ENCODE measurements around the gene KCNE1. TPM values are rescaled to one million over a fixed set of nuclear protein-coding genes. Genes with fewer than 3 reads are reported as not detected.

KCNE1 gene
- polyA plus RNA-seq, 3 donors, result 0.64 to 0.92 (median 0.76) TPM

- DNase-seq (ENCODE audit: extremely low read depth in 1 of 11, low read depth in 9 of 11, low spot score in 4 of 11), result no peak
Measured at GRCh38 chr21:34543017-34543416, 31.0 kb upstream of the KCNE1 start.

DNA sequence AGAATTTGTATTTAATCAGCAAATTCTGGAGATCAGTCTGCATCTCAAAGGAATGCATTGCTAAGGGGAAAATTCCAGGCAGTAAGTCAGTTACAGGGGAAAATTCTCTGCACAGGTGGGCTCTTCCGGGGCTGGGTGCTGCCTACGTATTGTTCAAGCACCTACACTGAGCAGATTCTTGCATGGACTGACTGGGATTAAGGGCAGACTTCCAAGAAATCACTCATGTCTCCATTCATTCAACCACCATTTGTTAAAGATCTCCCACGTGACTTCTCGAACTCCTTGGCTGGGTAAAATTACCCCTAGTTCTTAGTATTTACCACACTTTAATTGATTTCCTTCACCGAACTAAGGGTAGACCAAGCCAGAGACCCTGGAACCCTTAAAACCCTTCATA is 28.2 kb upstream of the KCNE1 start:
- no peak for DNase-seq (ENCODE audit: extremely low read depth in 1 of 11, low read depth in 9 of 11, low spot score in 4 of 11)

DNA sequence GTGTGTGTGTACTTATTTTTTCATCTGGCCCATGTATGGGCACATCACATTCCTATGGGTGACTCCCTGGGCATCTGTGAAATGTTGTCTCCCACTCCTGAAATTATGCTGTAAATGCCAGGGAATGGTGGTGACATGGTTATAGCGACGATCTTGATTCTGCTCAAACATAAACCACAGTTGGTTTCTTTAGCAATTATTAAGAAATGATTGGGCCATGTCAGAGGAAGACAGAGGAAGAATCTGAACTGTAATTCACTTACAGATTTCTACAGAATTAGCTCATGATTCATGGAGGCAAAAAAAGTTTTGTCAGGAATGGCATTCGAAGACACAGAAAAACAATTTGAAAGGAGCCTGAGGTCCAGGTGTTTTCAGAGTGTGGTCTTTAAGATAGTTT is 25.8 kb upstream of the KCNE1 start:
- no peak for DNase-seq (ENCODE audit: extremely low read depth in 1 of 11, low read depth in 9 of 11, low spot score in 4 of 11)

DNA sequence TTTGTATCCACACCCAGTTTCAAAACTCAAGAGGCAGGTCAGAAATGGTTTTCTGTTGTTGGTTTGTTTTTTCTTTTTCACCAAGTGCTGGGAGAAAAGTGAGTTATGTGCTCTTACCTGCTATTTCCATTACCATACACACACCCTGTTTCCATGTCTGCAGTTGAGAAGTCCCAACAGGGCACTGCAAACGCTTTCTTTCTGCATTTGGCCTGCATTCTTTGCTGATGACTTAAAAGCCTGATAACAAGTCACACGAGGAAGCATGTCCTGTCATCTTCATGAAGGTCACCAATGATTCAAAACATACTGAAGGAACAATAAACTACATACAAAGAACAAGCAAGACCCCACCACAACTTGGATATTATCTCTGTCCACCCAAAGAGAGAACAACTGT is 24.8 kb upstream of the KCNE1 start:
- DNase-seq (ENCODE audit: extremely low read depth in 1 of 11, low read depth in 9 of 11, low spot score in 4 of 11), result no peak

DNA sequence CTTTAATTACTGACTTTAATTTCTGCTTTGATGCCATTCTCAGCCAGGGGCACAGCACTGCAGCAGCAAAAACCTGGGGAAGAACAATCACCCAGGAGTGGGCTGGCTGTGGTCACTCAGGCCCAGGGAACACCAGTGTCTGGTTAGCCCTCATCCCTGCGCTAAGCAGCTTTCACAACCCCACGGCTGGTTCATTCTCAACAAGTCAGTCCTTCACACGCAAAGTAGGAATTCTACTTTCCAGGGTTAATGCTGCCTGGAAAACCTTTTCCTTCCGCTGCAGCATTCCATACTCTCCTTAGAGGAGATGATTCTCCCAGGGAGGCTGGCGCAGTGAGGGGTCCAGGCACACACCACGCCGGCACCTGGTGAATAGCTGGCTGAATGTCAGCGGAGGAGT is 24.3 kb upstream of the KCNE1 start:
- no peak for DNase-seq (ENCODE audit: extremely low read depth in 1 of 11, low read depth in 9 of 11, low spot score in 4 of 11)

DNA sequence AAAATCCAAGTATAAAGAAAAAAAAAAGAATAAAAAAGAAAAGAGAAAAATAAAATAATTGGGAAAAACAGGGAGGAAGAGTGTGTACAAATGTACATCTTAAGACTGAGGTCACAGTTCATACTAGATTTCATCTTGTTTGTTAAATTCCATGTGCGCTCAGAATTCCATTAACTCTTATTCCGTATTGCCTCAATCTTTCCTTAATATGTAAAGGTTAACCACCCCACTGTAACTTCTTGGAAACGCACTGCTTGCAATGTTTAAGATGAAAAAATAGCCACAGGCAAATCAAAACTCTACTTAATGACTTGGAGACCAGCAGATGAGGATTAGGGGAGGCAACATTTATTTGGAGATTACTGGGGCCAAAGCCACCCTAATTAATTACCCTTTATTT is 23.9 kb upstream of the KCNE1 start:
- no peak for DNase-seq (ENCODE audit: extremely low read depth in 1 of 11, low read depth in 9 of 11, low spot score in 4 of 11)

DNA sequence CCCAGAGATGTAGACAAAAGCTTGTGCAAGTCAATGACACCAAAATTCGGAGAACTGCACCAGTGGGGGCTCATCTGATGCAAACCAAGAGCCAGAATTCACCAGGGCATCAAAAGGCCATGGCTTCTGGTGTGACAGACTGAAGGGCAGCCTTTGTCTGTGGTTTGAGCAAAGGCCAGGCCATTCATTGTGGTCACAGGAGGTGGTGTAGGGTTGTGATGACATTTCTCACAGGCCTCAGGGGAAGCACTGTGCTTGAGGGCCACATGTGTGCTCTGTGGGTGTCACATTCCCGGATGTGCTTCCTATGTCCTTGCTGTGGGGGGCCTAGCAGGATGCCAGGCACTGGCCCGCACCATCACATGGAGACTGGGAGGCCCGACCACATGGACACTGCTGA is 22.5 kb upstream of the KCNE1 start:
- no peak for DNase-seq (ENCODE audit: extremely low read depth in 1 of 11, low read depth in 9 of 11, low spot score in 4 of 11)

DNA sequence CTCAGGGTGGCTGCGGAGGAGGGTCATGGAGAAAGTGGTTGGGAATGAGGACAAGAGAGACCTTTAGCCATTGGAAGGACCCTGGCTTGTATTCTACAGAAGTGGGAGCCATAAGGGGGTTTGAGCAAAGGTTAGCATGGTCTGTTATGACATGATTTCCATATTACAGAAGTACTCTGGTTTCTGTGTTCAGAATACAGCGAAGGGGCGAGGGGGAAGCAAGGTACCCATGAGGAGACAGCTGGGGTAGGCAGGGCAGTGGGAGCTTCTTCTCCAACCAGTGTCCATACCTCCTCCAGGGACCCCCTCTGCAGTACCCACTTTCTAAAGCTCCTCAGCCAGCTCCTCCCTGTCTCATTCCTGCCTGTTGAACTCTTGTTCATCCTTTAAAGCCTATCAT is 21.9 kb upstream of the KCNE1 start:
- DNase-seq (ENCODE audit: extremely low read depth in 1 of 11, low read depth in 9 of 11, low spot score in 4 of 11), result no peak

DNA sequence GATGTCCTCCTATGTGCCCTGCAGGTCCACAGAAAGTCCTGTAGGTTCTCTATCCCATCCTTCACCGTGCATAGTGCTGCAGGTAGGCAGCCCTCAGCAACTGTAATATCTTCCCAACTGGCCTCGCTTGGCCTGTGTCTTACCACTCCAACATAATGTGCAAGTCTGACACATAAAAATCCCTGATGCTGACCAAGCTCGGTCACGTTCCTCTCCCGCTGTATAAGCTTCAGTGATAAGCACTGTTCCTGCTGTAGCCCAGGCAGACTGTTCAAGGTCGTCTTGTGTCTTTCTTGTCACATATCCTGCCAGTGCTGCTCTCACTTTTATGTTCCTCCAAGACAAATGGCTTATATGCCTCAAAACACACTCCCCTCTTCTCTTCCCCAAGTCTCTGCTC is 19.4 kb upstream of the KCNE1 start:
- no peak for DNase-seq (ENCODE audit: extremely low read depth in 1 of 11, low read depth in 9 of 11, low spot score in 4 of 11)

- DNase-seq (ENCODE audit: extremely low read depth in 1 of 11, low read depth in 9 of 11, low spot score in 4 of 11), result no peak
Measured at GRCh38 chr21:34530261-34530660, 18.3 kb upstream of the KCNE1 start.

- no peak for DNase-seq (ENCODE audit: extremely low read depth in 1 of 11, low read depth in 9 of 11, low spot score in 4 of 11)
Measured at GRCh38 chr21:34528131-34528561, 16.1 kb upstream of the KCNE1 start.

DNA sequence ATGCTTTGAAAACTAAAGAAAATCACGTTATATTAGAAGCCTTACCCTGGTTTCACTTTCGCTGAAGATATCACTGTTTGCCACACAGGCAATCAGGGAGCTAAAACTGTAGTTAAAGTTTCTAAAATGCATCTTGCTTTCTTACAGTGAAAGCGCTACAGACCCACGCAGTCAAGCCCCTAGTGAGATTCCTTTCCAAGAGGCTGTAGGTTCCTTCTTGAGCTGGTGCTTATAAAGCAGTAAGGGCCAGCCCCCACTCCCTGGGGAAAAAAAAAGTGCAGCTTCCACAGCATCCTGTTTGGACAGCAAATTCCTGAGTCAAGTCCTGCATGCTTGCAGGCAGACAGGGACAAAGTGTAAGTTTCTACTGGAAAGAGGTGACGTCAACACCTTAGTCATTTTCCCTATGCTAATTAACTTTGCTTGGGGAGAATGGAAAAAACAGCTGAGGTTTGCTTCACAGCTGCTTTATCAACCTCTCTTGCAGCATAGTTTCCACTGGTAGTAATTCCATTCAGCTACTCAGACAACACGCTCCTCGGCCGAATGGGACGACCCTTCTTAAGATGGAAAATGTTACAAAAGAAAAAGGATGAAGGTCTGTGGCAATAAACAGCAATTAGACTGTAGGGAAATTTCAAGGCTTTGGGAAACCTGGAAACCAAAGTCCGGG is 14.7 kb upstream of the KCNE1 start:
- DNase-seq (ENCODE audit: extremely low read depth in 1 of 11, low read depth in 9 of 11, low spot score in 4 of 11), result peak; percentile 72 to 94 (median 78)

DNA sequence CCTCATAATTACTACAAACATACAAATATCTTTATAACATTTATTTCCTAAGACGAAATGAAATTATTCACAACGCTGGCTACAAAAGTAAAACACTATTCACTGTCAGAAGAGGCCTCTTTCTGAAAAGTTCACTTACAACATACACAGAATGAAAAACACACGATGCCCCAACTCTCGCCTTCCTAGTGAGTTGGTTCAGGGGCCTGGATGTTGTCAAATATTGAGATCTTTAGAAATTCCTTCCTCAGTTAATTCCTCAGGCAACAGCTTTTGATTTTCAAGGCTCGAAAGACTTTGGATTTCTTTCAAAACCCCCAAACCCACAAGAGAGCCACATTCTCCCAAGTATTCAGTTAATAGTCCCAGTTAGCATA is 14.2 kb upstream of the KCNE1 start:
- no peak for DNase-seq (ENCODE audit: extremely low read depth in 1 of 11, low read depth in 9 of 11, low spot score in 4 of 11)

GRCh38 chr21:34524646-34525601 is 12.9 kb upstream of the KCNE1 start:
- DNase-seq (ENCODE audit: extremely low read depth in 1 of 11, low read depth in 9 of 11, low spot score in 4 of 11), result no peak

DNA sequence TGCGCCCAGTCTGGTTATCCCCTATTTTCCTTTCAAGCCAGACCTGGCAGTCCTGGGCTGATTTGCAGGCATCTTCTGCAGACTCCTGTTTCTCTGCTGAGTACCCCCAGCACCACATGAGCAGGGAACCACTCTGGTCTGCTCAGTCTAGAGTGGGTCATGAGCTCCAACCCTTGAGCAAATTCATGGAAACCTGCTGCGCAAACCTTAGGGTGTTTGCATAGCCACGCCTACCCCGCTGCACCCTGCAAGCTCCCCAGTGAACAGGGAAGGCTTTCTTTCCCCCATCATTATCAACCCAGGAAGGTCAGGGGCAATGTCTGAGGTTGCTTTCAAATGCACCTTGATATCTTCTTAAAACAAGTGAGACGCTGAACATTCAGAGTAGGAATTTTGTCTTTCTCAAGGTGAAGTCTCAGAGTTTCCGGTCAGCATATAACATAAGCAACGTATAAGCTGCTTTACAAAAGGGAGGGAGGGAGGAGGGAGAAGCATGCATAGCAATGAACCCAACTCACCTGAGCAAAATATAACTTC is 11.1 kb upstream of the KCNE1 start:
- no peak for DNase-seq (ENCODE audit: extremely low read depth in 1 of 11, low read depth in 9 of 11, low spot score in 4 of 11)

DNA sequence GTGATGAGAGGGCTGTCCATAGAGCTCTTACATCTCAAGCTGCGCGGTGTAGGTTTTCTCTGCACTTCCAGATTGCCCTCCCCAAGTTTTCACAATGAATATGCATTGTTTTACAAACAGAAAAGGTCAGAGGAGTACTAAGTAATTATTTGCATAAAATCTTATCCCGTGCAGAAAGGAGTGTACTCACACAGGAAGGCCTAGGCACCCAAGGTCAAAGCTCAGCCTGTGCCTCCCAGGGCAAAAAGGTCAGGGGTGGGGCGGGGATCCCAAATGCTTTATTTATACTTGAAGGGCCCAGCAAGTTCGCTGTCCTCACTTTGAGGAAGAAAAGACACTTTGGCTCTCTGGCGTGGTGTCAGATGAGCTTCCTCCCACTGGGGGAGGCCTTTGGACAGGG is 10.3 kb upstream of the KCNE1 start:
- no peak for DNase-seq (ENCODE audit: extremely low read depth in 1 of 11, low read depth in 9 of 11, low spot score in 4 of 11)

- DNase-seq (ENCODE audit: extremely low read depth in 1 of 11, low read depth in 9 of 11, low spot score in 4 of 11), result no peak
Measured at GRCh38 chr21:34521561-34521960, 9.6 kb upstream of the KCNE1 start.

- DNase-seq (ENCODE audit: extremely low read depth in 1 of 11, low read depth in 9 of 11, low spot score in 4 of 11), result no peak
Measured at GRCh38 chr21:34520764-34521508, 8.9 kb upstream of the KCNE1 start.

DNA sequence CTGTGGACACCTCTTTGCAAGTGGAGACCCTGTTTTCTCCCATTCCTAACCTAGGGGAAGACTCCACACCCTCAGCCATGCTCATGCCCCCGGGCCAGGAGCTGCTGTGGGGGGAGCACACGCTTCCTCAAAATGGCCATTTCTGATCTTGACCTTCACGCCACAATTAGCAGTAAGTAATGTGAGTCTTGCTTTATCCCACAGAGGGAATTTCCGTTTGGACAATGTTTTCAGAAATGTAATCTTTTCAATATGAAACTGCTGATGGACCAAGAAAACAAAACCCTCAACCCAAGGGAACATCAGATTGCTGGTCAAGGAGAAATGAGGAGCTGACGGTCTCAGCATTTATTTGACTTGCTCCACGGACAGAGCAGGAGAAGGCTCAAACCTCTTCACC is 8.3 kb upstream of the KCNE1 start:
- no peak for DNase-seq (ENCODE audit: extremely low read depth in 1 of 11, low read depth in 9 of 11, low spot score in 4 of 11)

DNA sequence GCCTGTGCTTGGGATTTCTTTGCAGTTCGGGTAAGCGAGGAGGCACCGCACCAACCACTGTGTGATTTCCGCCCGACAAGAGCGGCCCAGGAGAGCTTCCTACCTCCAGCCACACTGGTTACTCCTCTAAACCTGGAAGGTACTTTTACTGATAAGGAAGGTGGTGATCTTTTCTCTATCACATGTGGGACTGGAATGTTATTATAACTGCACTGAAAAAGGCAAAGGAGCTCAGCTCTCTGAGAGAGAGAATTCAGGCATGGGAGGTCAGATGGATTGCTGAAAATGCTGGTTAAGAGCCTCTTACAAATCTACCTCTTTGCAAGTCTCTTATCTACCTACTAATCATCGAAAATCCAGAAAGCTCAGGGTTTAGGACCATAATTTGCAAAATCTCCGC is 7.7 kb upstream of the KCNE1 start:
- no peak for DNase-seq (ENCODE audit: extremely low read depth in 1 of 11, low read depth in 9 of 11, low spot score in 4 of 11)
